HG03196 (cell line): Measurements from ENCODE around the gene TK1.

Experiments
- ATAC-seq: cut with Tn5 transposase; IDR thresholded peaks from one replicate; pipeline ENCODE4 v1.9.1; 2021; ENCODE audit not compliant: unreplicated experiment

TK1 gene

GRCh38 chr17:78125138-78125913 lies 61.5 kb downstream of the TK1 start:
- no peak for ATAC-seq

GRCh38 chr17:78124836-78125137 lies 62.1 kb downstream of the TK1 start:
- no peak for ATAC-seq
